ENCODE data around the gene CCER1.
A peak's percentile ranks its signal among the peaks of the same experiment; 100 is the strongest.

The CCER1 gene

DNA sequence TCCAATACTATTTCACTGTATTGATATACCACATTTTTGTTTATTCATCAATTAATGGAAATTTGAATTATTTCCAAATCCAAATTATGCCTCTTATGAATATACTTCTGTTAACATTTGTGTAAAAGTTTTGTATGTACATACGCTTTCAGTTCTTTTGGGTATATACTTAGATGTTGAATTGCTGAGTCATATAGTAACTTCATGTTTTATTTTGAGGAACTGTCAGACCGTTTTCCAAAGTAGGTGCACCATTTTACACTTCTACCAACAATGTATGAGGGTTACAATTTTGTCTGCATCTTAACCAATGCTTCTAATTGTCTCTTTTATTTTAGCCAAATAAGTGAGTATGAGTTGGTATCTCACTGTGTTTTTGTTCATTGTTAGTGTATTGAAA is 10.2 kb upstream of the CCER1 start:
- DNase-seq = no peak

DNA sequence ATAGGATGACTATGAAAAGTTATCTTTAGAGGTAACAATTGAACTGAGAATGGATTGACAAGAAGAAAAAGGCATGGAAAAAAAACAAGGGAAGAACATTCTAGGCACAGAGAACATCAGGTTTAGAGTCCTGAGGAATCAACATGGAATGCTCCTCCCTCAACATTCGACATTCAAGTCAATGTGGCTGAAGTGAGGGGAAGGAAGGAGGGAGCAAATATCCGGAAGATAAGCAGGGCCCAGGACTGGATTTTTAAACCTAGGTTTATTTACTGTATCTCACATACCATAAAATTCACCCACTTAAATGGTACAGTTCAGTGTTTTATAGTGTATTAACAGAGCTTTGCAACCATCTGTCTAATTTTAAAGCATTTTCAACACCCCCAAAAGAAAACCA is 9.6 kb upstream of the CCER1 start:
- no peak for DNase-seq

DNA sequence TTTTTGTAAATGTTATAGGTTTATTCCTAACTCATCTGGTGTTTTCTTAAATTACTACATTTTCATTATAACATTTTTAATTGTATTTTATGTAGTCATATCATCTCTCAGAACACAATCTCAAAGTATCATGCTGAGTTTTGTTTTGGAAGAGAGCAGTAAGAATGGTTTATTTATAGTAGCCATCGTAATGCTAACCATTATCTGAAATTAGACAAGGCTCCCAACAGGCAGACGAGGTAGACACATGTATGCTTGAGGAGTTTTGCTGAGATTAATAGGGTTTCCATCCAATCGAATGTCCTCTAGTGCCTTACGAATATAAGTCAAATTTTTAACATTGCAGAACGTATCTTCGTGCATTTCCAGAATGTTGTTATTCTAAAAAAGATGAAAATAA is 9.0 kb upstream of the CCER1 start:
- DNase-seq = peak in 1 of 3 experiments; percentile 27

DNA sequence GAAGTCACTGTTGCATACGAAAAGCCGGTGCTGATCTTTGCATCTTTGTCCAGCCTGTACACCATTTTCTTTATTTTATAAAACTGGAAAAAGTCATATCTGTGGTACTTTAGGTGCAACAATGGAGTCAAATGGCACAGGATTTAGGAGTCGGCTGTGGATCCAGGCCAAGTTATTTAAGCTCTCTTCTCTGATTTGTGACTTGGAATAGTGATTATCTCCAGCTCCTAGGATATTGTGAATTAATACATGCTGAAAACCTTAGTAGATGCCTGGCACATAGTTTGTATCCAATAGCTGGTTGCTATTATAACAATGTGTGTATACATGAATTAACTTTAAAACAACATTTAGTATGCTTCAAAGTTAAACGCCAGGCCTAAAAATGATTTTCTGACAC is 6.2 kb upstream of the CCER1 start:
- no peak for DNase-seq

DNA sequence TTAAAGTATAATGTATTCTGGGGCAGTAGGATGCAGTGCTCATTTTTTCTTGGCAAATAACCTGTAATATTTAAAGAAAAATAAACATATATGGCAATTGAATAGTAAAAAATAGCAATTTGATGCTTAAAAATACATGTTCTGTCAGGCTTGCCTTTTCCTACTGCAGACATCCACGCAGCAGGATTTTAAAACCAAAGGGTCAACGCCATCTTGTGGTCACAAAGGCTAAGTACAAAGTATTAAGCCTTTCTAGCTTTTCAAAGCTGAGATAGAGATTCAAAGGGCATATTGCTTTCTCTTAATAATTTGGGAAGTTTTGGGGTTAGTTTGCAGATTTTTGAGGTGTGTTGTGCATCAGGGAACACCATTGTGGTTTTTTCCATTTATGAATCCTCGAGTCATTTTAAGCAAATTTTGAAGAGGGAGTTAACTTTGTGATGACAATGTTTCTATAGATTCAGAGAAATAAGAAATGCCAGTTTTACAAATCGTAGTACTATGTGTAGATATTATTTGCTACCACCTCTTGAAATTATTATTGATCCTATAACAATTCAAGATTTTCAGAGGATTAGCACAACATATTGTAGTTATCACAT is 4.7 kb upstream of the CCER1 start:
- peak; percentile 19 to 73 (median 66) for DNase-seq

DNA sequence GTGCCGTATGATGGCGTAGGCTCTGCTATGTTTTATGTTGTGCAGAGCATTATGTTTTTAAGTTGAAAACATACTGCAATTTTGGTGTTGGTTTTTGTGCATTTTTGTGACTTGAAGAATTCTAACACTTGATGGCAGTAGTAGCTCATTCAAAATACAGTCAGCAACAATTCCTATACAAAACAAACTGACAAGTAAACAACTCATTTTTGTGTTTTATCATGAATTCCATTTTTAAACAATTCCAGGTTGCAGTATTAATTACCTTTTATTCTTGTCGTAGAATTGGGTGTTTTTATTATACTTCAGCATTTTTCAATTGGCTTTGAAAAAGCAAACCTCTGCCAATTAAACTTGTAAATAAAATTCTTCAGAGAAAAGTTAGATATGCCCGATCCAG is 4.1 kb upstream of the CCER1 start:
- peak in 1 of 3 experiments; percentile 26 for DNase-seq

DNA sequence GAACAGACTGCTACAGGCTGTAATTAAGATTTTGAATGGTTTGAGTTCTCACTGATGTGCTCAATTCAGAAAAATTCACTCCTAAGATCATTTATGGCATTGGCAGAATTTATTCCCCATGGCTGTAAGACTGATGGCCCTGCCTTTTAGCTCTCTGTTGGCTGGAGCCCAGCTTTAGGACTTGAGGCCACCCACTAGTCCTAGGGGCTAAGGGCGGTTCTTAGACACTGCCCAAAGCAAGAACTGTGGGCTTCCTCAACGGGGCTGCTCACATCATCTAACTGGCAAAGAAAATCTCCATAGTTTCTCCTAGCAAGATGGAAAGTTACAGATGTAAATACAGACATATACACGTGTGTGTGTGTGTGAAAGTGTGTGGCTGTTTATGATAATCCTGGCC is 3.4 kb upstream of the CCER1 start:
- DNase-seq = no peak

DNA sequence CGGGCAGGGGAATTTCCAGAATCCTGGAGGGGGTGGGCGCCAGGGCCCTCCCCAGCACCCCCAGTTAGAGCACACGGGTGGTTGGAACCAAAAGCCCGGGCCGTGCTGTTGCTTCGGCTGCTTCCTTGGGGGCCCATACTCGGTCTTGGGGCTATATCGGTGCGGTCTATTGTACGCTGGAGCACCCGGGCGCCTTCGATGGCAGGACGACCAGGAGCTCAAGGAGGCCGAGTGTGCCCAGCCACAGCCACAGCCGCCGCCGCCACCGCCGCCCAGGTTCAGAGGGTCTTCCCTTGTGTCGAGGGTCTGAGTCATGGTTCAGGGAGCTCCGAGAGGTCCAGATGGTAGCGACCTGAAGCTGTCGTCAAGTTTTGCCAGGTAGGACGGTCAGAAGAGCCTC is 548 bp downstream of the CCER1 start:
- no peak for DNase-seq

DNA sequence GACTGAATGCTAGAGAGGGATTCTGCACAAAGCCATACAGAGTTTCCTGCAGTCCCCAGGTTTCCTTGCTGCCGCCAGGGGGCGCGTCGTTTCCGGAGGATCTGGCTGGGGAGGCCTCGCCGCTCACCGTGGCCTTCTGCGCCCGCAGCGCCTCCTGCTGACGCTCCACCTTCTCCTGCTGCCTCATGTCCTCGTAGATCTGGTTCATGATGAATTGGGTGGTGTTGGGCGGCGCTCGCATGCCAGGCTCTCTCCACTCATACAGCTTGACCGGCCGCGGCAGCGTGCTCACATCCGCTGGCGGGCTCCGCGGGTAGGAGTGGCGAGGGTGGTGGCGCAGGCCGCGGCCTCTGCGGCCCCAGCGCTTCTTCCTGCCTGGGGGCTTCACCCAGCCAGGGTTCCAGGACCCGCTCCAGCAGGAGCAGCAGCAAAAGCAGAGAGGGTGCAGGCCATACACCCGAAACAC is 987 bp downstream of the CCER1 start:
- DNase-seq = no peak

DNA sequence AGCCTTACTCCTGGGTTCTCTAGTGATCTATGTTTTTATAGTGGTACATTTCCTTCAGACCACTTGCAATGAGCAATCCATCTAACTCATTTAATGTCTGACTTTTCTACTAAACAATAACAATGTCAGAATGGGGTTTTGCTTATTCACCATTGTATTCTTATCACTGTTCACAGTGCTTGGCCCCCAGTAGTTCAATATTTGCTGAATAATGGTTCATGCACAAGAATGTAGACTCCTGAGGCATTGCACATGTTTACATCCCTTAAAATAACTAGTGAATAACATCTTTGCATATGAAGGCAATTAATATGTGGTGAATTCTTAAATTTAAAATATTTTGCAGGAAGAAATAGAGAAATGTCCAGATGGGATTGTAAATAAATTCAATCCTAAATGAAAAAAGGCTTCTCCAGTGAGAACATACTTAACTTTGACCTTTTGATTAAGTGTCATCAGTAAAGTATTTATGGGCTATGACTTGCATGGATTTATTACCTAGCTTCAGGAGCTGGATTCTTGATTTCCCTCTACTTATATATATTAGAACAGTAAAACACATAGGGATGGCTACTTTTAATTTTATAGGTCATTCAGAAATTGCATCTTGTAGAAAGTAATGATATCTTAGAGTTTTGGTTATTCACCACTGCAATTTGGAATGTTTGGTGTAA is 3.4 kb downstream of the CCER1 start:
- DNase-seq = no peak

DNA sequence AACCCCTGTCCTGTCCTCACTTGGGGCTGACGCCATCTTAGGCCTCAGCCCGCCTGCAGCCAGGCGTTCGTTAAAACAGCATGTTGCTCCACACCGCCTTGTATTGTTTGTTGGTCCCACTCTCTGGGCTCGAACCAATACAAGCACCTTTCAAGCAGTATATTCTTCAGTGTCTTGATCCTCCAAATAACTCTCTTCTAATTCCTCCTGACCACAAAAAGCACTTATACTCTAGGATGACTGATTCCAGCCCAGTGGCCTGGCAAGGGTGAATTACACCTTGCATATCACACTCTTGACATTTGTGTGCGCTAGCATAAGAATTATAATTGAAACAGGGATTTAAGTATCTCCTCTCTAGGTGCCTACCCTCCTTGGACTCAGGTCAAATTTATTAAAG is 7.1 kb downstream of the CCER1 start:
- DNase-seq = peak in 1 of 3 experiments; percentile 76

DNA sequence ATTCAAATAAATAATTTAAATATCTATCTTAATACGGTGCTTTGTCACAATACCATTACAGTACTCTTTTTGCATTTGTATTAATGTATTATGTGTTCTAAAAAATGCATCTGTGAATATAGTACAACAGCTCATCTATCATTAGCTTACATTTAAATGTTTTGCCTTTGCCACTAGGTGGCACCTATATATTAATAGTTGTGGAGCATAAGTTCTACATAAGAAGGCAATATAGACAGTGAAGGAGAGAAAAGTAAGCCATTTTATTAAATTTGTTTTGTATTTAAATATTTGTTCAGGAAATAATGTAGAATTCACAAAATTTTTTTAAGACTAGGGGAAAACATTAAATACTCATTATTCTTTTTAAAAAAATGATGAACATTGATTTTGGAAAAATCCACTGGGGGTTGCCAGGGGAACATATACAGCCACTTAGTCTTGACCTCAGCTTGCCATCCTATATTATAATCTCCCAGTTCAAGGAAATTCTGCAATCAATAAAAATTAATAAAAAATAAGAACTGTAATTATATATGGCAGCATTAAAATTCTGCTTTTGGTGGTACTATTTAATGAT is 9.8 kb downstream of the CCER1 start:
- peak; percentile 22 to 60 (median 51) for DNase-seq

DNA sequence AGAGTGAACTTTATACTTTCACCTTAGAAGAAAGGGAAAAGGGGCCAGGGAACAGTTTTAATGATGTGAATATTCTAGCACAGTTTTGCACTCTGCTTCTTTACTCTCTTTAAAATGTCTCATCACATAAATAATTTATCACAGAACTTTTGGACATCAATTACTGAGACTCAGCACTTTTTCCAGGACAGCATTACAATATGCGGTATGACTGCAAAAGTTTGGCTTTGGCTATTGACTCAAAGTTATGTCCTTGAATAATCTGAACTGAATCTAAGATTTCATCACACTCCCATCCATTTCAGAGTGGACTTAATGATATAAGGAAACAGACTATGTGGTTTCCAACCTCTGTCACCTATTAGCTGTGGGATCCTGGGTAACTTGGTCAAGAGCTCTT is 11.7 kb downstream of the CCER1 start:
- no peak for DNase-seq

DNA sequence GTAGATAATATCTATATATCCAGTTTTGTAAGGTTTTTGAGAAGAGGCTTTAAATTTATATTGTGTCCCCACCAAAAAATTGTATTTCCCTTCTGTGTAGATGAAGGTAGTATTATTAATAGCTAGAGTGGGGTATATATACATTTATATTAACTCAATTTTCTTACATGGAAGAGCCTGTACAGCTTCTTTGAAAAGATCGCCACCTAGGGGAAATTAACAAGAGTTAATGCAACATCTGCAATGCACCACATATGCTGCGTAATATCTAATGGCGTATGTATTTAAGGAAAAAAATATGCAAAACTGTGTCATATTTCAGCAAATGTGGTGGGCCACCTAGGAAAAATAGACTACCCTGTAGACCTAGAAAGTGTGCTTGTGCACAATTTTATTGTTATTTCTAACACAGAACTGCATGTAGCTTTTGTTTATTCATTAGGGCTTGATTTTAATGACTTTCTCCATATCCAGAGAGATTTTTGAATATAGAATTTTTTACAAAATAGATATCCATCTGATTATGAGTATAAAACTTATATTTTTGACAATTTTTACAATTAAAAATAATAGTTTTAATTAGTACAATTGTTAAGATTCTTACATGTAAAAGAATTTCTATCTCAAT is 14.0 kb downstream of the CCER1 start:
- peak; percentile 9 to 76 (median 61) for DNase-seq

DNA sequence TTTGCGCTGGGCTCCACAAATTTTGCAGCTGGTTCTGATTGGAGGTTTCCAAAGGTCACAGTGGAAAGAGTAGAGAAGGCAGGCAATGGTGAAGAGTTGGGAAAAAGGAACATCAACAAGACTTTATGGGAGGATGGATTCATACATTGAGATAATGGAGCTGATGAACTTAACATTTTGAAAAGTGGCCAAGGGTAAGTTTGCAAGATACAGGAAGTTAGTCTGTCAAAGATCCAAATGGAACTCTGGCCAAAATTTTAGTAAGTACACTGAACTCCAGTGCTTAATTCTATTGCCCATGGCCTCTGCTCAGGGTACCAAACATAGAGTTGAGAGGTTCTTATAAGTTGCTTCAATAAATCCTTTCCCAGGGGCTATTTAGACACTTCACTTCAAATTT is 15.6 kb downstream of the CCER1 start:
- no peak for DNase-seq

DNA sequence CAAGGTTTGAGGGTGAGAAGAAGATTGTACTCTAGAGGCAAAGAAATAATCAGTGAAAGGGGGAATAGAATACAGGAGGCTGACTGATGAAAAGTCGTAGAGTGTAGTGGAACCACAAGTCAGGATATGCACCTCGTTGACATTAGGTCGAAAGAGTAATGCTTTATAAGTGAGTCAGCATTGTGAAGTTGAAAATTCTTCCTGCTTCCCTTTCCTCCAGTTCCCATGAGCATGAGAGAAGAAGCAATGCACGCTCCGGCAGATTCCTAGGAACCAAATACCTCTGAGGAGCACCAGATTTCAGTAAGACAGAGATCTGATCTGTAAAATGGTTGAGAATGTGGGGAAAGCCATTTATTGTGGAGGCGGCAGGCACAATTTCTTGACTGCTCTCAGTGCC is 16.5 kb downstream of the CCER1 start:
- DNase-seq = no peak

DNA sequence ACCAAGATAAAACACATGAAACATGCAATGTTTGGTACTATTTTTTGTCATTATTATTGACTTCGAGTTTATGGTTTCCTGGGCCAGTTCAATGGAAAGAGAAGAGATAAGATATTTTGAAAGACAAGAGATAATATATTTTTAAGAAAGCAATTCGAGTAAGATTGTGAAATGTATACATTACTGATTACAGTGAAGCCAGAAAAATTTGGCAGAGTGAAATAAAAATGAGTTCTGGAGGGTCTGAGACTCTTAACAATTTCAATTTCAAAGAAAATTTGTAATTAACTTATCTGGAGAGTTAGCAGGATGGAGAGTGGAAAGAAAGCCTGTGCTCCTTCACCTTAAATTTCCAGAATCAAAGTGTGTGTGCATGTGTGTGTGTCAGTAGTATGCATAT is 17.3 kb downstream of the CCER1 start:
- DNase-seq = no peak

DNA sequence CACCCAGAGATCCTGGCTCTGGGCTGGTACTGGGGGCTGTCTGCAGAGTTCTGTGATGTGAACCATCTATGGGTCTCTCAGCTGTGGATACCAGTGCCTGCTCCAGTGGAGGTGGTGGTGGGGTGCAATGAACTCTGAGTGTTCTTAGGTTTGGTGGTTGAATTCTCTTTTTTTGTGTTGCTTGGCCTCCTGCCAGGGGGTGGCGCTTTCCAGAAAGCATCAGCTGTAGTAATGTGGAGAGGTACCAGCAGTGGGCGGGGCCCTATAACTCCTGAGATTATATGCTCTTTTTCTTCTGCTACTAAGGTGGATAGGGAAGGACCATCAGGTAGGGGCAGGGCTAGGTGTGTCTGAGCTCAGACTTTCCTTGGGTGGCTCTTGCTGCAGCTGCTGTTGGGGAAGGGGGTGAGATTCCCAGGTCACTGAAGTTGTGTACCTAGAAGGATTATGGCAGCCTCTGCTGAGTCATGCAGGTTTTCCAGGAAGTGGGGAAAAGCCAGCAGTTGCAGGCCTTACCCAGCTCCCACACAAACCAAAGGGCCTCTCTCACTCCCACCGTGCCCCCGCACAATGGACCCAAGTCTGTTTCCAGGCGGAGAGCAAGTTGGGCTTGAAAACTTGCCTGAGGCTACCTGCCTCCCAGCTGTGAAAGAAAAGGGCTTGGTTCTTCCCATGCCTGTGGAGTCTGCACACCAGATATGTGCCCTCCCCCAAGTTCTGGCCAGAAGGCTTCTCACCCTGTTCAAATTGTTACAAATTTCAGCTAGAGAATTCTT is 18.6 kb downstream of the CCER1 start:
- DNase-seq = no peak

DNA sequence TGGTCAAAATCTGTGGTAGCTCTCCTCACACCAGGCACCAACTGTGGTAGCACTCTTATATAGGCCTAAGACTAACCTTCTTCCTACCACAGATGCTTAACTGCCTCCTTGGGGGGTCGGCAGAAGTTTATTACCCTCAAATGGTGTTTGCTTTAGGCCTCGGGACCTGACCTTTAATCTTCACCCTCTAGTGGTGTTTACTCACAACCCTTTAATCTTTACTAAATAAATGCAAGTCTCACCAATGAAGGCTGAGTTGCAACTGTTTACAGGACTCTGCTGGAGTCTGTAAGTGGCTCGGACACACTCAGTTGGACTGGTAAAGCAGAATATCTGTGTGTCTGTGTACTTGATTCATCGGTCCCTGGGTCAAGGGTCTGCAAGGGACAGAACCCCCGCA is 29.4 kb downstream of the CCER1 start:
- DNase-seq = no peak

DNA sequence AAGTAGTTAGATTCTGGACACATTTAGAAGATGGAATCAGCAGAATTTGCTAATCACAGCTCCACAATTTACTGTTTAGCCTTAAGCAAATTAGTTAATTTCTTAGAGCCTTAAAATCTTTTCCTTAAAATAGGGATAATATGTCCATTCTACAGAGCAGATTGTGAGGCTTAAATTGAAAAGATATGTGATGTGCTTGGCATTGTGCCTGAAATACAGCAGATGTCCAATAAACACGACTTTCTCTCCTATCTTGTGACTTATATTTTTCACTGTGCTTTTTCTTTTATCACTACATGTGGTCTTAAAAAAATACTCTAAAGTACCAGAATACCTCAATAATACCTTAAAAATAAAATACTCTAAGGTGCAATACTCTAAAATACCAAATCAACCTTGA is 30.6 kb downstream of the CCER1 start:
- no peak for DNase-seq

DNA sequence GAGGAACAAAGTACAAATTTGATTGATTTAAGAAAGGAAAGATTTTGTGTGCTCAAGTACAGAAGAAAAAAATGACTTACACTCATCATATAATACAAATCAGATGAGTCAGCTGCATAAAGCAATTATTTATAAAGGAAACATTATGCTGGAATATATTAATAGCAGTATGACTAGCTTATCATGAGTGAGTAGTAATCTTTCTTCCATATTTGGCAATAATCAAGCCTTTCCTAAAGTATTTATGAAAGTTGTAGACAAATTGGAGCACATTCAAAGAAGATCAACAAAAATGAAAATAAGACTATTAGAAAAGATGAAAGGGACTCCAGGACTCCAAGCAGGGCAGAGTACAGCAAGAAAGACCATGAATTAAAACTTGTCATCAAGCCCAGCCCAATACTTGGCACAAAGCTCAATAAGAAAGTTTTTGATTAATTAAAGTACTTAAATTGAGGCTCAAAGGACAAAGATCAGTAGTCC is 32.8 kb downstream of the CCER1 start:
- DNase-seq = no peak

DNA sequence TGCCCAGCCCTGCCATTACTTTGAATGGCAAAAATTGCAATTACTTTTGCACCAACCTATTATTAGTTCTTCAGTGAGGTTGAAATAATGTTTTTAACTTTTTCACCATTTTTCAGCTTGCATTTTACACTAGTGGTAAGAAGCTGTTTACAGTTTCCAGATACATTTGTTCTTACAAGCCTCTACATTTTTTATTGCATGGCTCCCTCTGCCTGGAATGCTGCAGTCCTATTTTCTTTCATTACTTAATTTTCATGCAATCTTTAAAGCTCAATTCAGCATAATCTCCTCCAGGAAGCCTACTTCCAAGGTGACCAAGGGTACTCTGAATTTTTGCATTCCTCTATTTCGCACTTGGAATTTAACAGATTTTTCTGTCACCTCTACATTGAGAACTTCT is 33.4 kb downstream of the CCER1 start:
- DNase-seq = no peak

DNA sequence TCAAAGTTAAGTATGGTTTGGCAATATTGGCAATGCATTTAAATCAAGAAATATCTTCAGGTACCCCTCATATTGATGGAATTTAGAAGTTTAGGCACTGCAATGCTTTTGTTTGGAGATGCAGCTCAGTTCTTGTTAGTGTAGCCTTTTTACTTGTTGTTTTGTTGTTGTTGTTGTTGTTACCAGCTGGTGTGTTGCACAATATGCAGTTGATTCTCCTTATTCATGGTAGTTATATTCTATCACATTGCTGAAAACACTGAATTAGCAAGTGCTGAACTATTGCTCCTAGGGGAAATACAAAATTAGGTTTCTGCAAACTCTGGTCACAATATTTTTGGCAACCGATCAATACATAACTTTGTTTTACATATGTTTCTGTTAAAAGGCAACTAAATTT is 34.8 kb downstream of the CCER1 start:
- DNase-seq = no peak
